ENCODE measurements around the gene IL17RE. TPM values are rescaled to one million over a fixed set of nuclear protein-coding genes. Genes with fewer than 3 reads are reported as not detected.
"Not testable (repeated sequence)": the region's sequence is repeated elsewhere in the genome, so short reads cannot be mapped to it uniquely, and the experiment has no call there.

The IL17RE gene
- 0.40 and 0.68 TPM in 2 replicates for total RNA-seq
- polyA plus RNA-seq (2012): 1.3 TPM

DNA sequence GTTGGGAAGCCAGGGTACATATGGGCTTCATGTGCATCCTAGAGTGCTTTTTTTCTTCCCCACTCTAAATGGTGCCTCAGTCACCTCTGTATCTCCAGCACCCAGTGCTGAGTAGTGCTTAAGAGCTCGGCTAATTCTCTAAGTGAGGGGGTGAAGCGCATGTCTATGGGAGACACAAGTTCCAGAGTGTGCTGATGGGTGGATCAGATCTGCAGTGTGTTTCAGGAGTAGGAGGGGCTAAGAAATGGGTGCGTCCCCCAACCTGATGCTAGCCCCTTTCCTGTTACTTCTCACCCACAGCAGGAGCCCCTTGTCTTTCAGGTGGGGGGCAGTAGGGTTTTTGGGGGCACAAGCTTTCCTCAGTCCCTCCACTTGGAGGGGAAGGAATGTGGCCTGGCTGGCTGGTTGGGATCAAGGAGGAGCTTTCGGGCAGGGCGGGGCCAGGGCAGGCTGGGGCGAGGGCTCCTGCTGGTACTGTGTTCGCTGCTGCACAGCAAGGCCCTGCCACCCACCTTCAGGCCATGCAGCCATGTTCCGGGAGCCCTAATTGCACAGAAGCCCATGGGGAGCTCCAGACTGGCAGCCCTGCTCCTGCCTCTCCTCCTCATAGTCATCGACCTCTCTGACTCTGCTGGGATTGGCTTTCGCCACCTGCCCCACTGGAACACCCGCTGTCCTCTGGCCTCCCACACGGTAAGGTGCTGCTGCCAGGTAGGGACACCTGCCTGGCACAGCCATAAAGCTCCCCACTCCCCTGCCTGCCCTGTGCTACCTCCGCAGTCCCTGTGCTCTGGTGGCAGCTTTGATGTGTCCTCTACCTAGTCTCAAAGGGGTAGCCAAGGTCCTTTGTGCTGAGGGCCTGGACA lies at the start of gene IL17RE:
Gene IL17RE (plus strand): TSS at position 477 of the 866 bp plus-strand sequence. CDS start 85 bp downstream, at position 562.
- DNase-seq (ENCODE audit: low read depth): no peak

GRCh38 chr3:9854291-9854940 lies 48.2 kb upstream of the IL17RE start:
- not testable (repeated sequence) for DNase-seq (ENCODE audit: low read depth)

DNA sequence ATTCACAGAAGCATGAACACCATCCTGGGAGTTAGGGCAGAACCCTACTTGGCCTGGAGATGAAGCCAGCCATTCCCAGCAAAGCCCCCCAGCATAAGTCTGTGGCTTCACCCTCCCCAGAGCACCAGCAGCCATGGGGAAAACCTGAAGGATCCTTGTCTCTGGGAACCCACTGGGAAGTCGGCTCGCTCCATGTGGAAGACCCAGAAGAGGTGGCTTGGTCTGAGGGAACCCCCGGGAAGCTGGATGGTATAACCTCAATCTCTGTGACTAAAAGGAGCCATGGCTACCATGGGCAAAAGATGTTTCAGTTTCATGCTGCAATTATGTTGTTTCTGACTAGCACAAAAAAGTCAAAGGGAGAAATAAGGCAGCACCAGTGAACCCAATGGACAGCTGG lies 47.1 kb upstream of the IL17RE start:
- DNase-seq (ENCODE audit: low read depth): no peak

DNA sequence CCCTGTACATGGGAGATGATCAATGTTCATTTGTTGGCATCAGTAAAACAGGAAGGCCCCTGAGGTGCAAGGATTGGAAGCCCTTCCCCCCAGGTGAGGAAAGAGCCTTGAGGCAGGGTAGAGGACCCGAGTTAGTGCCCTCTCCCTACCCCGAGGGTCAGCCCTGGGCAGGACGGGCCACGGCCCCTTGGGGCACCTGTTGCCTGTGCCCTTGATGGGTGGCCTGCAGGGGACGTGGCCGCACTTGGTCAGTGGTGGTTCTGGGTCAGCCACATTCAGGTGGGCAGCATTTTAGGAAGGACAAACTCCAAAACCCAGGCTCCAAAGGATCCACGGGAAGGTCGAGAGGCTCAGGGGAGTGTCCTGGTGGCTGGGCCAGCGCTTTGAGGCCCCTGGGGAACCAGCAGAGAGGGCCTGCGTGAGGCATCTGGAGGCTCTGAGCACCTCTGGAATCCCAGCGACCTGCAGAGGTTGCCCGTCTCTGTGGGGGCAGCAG lies 43.1 kb upstream of the IL17RE start:
- no peak for DNase-seq (ENCODE audit: low read depth)

- no peak for DNase-seq (ENCODE audit: low read depth)
Measured at GRCh38 chr3:9861201-9861600, 41.4 kb upstream of the IL17RE start.

DNA sequence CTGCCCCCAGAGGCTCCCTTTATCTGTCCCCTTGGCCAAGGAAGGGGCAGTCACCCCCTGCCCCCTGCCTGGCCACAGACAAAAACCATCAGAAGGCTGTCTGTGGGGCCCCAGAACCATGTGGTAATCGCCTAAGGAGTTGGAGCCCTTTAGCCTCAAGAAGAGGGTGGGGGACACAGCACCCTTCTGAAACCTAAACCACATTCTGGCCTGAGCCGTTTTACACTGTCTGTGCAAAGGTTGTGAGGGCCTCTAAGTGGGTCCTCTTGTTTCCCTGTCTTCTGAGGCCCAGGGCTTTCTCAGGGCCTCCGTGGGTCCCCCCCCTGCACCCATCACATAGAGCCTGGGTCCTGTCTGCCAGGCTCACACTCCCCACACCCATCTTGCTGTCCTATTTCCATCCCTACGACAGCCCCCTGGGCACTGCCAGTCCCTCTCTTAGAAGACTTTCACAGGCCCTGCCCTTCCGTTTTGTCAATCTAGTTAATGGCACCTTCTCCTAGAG lies 41.0 kb upstream of the IL17RE start:
- no peak for DNase-seq (ENCODE audit: low read depth)

DNA sequence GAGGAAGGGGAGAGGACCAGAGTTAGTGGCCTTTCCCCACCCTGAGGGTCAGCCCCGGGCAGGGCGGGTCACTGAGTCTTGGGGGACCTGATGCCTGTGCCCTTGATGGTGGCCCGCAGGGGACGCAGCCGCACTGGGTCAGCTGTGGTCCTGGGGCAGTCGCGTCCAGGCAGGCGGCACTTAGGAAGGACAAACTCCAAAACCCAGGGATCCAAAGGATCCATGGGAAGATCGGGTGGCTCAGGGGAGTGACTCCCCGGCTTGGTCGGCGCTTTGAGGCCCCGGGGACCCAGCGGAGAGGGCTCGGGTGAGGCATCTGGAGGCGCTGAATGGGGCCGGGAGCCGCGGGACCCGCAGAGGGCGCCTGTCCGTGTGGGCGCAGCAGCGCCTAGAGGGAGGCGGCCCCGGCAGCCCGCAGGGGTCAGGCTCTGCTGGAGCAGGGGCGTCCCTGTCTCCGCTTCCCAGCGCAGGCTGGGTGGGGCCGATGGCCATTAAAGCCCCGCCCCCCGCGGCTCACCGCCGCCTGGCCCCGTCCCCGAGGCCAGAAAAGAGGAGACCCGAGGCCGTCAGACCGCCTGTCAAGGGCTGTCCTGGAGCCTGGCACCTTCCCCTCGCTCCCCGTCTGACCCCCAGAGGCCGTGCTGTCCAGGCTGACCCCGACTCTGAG lies 40.1 kb upstream of the IL17RE start:
- peak; percentile 28 for DNase-seq (ENCODE audit: low read depth)

DNA sequence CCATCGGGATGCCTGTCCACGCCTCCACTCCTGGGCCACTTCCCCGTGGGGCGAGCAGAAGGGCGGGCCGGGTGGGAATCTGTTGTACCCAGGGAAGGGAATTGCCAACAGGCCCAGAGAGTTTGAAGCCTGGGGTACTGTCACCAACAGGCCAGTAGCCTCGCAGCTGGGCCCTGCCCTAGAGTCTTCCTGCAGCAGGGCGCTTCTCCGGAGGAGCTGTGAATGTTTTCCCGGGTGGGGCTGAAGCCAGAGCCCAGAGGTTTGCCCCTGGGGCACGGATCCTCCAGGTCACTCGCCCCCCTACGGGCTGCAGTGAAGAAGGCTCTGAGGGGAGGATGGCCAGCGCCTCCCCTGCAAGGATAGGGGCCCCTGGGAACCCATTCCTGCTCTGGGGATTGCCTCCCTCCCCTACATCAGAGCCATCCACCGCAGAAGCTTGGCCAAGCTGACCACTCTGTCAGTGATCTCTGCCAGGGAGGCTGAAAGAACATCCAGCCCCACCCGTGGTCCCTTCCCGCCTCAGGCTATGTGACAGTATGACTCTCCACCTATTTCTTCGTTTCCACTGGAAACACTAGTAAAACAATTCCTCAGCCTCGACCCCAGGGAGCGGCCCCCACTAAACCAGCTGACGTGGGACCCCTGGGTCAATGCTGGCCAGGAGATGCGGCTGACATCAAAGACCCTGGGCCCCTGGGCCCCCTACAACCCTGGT lies 39.4 kb upstream of the IL17RE start:
- no peak for DNase-seq (ENCODE audit: low read depth)

DNA sequence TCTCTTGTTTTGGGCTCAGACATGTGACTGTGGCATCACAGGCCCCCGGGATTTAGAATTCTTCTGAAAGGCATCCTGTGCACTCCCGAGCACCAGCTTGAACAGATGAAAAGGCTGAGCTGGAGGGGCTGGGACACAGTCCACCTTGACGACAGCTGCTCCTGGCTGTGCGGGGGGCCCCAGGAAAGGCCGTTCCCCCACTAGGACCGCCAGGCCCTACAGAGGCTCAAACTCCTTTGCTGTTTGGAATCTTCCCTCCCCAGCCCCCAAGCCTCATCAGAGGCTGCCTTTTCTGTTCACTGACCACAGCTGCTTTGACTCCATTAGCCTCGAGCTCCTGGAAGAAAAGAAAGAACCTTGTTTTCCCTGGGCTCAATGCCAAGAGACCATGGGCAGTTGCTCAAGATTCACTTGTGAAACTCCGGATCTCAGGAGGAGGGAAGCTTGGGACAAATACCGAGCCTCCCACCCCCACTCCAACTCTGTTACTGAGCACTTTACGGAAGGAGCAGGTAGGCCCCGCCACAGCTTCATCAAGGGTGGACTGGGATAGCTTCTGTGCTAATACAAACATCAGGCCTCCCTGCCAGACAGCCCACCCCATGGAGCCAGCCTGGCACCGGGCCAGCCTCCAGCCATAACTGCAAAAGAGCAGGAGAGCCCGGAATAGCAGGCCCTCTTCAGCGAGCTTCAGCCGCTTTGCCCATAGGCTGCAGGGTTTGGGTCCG lies 38.3 kb upstream of the IL17RE start:
- peak; percentile 64 for DNase-seq (ENCODE audit: low read depth)

DNA sequence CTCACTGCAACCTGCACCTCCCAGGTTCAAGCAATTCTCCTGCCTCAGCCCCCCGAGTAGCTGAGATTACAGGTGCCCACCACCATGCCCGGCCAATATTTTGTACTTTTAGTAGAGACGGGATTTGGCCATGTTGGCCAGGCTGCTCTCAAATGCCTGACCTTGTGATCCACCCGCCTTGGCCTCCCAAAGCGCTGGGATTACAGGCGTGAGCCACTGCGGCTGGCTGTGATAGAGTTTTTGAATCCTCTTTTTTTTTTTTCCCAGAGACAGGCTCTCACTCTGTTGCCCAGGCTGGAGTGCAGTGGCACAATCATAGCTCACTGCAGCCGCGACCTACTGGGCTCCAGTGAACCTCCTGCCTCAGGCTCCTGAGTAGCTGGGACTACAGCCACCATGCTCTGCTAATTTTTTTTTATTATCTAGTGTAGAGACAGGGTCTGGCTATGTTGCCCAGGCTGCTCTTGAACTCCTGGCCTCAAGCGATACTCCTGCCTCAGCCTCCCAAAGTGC lies 37.5 kb upstream of the IL17RE start:
- DNase-seq (ENCODE audit: low read depth): not testable (repeated sequence)

GRCh38 chr3:9866639-9867038 lies 36.0 kb upstream of the IL17RE start:
- no peak for DNase-seq (ENCODE audit: low read depth)

DNA sequence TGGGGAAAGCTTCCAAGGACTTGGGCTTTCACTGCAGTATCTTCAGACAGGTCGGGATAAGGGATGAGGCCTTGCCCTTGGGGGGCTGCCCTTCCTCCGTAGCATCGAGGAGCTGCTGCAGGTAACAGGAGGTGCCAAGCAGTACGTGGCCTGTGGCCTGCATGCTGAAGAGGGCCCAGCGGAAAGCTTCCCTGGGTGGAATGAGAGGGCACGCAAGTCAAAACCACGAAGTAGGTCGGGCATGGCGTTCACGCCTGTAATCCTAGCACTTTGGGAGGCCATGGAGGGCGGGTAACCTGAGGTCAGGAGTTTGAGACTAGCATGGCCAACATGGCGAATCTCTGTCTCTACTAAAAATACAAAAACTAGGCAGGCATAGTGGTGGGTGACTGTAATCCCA lies 35.5 kb upstream of the IL17RE start:
- DNase-seq (ENCODE audit: low read depth): no peak

- no peak for DNase-seq (ENCODE audit: low read depth)
Measured at GRCh38 chr3:9869955-9870354, 32.7 kb upstream of the IL17RE start.

DNA sequence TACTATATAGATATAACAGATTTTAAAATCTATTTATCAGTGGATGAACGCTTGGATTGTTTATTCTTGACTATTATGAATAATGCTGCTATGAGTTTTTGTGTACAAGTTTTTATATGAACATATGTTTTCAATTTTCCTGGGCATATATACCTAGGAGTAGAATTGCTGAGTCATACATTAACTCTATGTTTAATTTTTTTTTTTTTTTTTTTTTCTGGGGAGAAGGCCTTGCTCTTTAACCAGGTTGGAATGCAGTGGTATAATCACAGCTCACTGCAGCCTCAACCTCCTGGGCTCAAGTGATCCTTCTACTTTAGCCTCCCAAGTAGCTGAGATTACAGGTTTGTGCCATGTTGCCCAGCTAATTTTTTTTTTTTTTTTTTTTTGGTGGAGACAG lies 31.7 kb upstream of the IL17RE start:
- no peak for DNase-seq (ENCODE audit: low read depth)

- DNase-seq (ENCODE audit: low read depth): not testable (repeated sequence)
Measured at GRCh38 chr3:9872067-9872466, 30.6 kb upstream of the IL17RE start.

DNA sequence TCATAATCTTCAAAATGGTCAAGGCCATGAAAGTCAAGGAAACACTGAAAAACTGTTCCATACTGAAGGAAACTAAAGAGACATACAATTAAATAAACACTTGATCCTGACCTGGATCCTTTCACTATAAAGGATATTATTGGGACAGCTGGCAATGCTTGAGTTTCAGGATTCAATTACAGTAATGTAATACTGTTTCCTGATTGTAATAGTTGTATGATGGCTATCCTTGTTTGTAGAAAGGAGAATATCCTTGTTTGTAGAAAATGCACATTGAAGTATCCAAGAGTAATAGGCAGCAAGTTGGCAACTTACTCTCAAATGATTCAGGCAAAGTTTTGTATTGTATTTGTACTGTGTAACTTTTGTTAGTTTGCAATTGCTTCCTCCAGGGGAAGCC lies 27.2 kb upstream of the IL17RE start:
- no peak for DNase-seq (ENCODE audit: low read depth)

DNA sequence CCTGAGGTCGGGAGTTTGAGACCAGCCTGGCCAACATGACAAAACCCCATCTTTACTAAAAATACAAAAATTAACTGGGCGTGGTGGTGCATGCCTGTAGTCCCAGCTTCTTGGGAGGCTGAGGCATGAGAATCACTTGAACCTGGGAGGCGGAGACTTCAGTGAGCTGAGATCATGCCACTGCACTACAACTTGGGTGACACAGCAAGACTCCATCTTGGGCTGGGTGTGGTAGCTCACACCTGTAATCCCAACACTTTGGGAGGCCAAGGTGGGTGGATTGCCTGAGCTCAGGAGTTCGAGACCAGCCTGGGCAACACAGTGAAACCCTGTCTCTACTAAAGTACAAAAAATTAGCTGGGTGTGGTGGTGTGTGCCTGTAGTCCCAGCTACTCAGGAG lies 26.4 kb upstream of the IL17RE start:
- not testable (repeated sequence) for DNase-seq (ENCODE audit: low read depth)

- no peak for DNase-seq (ENCODE audit: low read depth)
Measured at GRCh38 chr3:9876991-9877390, 25.7 kb upstream of the IL17RE start.

GRCh38 chr3:9878700-9879099 lies 23.9 kb upstream of the IL17RE start:
- no peak for DNase-seq (ENCODE audit: low read depth)

All from myocyte (in vitro differentiated cells).